Adipocyte (in vitro differentiated cells): ENCODE results near the gene CADM2.

Experiments
- DNase-seq: peaks from one replicate; pipeline ENCODE4 v3.0.0-alpha.2; 2015; ENCODE audit warnings: low read depth
- H3K27me3 ChIP-seq: replicated peaks from 2 replicates; pipeline ENCODE4 v1.7.0; 2013; ENCODE audit warnings: mild to moderate bottlenecking, low read length, moderate library complexity; ENCODE audit not compliant: control insufficient read depth, insufficient read depth
- H3K36me3 ChIP-seq: 2 replicates; pipeline ENCODE4 v1.7.0; 2013; ENCODE audit warnings: low read length, mild to moderate bottlenecking, moderate library complexity; ENCODE audit not compliant: control insufficient read depth, insufficient read depth, severe bottlenecking
- H3K4me1 ChIP-seq: 2 replicates; pipeline ENCODE4 v1.7.0; 2013; ENCODE audit warnings: mild to moderate bottlenecking, low read length, moderate library complexity; ENCODE audit not compliant: control insufficient read depth, insufficient read depth
- H3K4me3 ChIP-seq: 2 replicates; pipeline ENCODE4 v1.7.0; 2013; ENCODE audit warnings: mild to moderate bottlenecking, low read length, moderate library complexity
- H3K9ac ChIP-seq: 2 replicates; pipeline ENCODE4 v1.7.0; 2013; ENCODE audit warnings: mild to moderate bottlenecking, low read length, moderate library complexity
- H3K9me3 ChIP-seq: 2 replicates; pipeline ENCODE4 v1.7.0; 2013; ENCODE audit warnings: mild to moderate bottlenecking, low read length, moderate library complexity; ENCODE audit not compliant: control insufficient read depth

The CADM2 gene

DNA sequence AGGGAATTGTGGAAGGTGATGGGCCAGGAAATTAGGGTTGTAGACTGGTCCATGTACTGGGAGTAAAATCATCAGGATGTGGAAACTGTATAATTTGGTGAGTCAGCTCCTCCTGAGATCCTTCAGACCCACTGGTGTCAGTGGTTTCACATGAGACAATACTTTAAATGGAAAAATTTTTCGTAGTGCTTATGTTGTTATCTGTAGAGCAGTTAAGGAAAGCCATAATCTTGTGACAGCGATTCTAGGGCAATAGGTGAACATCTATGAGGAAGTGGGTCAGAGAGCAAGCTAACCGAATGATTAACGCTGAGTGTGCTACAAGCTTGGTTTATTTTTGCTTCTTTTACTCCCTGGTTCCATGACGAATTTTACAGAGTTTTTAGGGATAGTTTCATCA is 200.6 kb downstream of the CADM2 start:
- Histone ChIP-seq H3K27me3 (no peaks in the 10 kb centered on the region), H3K9me3 (no peaks in the 10 kb centered on the region), H3K4me1 (no peaks in the 10 kb centered on the region), H3K9ac (no peak overlapping the region), H3K36me3 (no peaks in the 10 kb centered on the region), H3K4me3 (no peak overlapping the region)
- DNase-seq, result no peak

DNA sequence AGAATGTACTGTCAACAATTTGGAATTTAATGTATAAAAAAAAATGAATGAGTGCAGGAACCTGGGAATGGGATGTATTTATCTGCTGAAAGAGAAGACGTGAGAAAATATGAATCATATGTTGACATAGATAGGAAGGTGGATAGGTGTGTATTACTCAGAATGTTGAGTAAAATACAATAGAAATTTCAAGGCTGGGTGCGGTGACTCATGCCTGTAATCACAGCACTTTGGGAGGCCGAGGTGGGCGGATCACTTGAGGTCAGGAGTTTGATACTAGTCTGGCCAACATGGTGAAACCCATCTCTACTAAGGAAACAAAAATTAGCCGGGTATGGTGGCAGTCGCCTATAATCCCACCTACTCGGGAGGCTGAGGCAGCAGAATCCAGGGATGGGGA is 202.8 kb downstream of the CADM2 start:
- no peaks in the 10 kb centered on the region for H3K36me3 ChIP-seq
- no peak overlapping the region for H3K4me3 ChIP-seq
- no peaks in the 10 kb centered on the region for H3K27me3 ChIP-seq
- no peak overlapping the region for H3K9ac ChIP-seq
- H3K4me1 ChIP-seq, result no peaks in the 10 kb centered on the region
- H3K9me3 ChIP-seq, result no peaks in the 10 kb centered on the region
- DNase-seq, result no peak

DNA sequence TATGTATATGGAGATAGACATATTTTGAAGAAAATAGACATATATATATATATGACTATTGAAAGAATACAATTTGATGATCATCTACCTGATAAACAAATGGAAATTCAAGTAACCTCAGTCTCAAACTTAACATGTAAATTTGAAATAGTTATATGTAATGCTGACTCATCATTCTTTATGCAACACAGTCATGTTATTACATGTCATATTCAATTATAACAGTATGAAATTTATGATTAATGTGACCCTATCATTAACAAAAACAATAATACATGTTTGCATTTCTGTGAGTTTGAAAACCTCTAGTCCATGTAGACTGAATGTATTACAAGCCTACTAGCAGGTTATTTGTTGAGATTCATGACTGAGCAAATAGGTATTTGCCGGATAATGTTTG is 204.1 kb downstream of the CADM2 start:
- H3K9ac ChIP-seq, result no peak overlapping the region
- no peaks in the 10 kb centered on the region for H3K27me3 ChIP-seq
- no peaks in the 10 kb centered on the region for H3K9me3 ChIP-seq

DNA sequence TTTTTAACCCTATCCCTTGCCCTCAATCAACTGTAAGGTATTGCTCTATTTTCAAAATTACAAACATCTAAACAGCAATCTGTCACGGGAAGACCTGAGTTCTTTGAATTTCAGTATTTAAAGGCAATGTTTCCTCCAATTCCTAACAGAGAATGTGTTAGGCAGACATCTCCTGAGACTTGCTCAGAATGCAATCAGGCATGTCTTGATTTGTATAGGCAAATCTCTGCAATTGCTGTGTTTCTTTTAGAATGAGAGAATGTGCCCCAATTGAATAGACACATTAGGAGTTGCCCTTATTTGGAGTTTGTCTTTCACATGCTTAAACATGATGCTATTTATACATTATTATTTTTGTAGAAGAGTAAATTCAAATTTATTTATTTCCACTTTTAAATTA is 205.6 kb downstream of the CADM2 start:
- Histone ChIP-seq H3K9ac (no peak overlapping the region), H3K4me3 (no peak overlapping the region), H3K9me3 (no peaks in the 10 kb centered on the region), H3K4me1 (no peaks in the 10 kb centered on the region), H3K27me3 (no peaks in the 10 kb centered on the region), H3K36me3 (no peaks in the 10 kb centered on the region)
- no peak for DNase-seq

More for the DNA sequence above, 204.1 kb downstream of the CADM2 start:
- Histone ChIP-seq H3K4me3 (no peak overlapping the region), H3K36me3 (no peaks in the 10 kb centered on the region), H3K4me1 (no peaks in the 10 kb centered on the region)
- DNase-seq, result no peak

DNA sequence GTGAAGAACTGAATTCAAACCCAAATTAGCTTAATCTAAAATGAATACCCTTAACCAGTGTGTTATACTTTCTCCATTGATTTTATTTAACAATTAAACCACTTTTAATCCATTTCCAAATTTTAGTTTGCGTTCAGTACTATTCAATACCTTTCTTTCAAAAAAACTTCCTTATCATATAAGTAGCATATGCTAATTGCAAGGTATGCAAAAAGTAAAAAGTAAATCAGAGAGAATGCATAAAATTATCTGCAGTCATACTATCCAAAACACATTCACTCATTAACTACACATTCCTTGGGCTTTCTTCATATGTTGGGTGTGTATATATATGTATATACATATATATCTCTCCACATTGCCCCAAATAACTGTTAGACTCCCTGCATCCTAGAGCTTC is 208.8 kb downstream of the CADM2 start:
- H3K9ac ChIP-seq, result no peak overlapping the region
- H3K4me1 ChIP-seq, result no peaks in the 10 kb centered on the region
- H3K9me3 ChIP-seq, result no peaks in the 10 kb centered on the region
- H3K4me3 ChIP-seq, result no peak overlapping the region
- no peak for DNase-seq
- no peaks in the 10 kb centered on the region for H3K27me3 ChIP-seq
- no peaks in the 10 kb centered on the region for H3K36me3 ChIP-seq

DNA sequence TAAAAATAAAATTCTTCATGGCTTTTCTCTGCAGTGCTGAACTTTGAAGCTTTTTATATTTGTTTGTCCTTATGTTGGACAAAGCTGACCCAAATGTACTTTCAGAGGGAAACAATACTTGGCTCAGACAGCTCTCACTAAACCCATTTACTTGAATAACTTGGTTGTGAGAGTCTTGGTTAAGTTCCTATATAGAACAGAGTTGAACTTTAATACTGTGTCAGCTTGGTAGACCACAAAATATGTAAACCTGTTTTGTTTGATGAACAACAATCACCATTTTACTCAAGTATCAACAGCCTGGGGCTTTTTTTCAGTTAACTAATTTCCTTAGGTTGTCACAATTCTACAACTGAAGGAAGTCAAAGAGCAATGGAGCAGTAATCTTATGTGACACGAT is 211.9 kb downstream of the CADM2 start:
- Histone ChIP-seq H3K4me1 (no peaks in the 10 kb centered on the region), H3K9me3 (no peaks in the 10 kb centered on the region), H3K27me3 (no peaks in the 10 kb centered on the region), H3K36me3 (no peaks in the 10 kb centered on the region), H3K9ac (no peak overlapping the region), H3K4me3 (no peak overlapping the region)
- DNase-seq, result no peak

DNA sequence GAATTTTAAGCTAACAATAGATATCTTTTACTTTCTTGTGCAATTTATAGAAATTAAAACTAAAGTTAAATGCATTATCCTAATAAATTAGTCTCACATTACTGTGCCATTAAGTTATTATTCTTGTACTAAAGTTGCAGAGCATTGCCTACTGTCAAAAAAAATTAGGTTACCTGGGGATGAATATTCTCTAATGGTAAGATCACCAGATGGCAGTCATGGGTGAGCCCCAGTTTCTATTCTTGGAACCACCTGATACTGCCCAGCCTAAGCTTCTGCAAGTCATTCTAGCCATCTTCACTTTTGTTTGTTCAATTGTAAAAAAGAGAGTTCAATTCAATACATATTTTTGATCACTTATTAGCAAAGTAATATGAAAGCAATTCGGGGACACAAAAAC is 213.2 kb downstream of the CADM2 start:
- Histone ChIP-seq H3K9ac (no peak overlapping the region), H3K27me3 (no peaks in the 10 kb centered on the region), H3K4me3 (no peak overlapping the region), H3K4me1 (no peaks in the 10 kb centered on the region), H3K9me3 (no peaks in the 10 kb centered on the region), H3K36me3 (no peaks in the 10 kb centered on the region)
- DNase-seq, result no peak

DNA sequence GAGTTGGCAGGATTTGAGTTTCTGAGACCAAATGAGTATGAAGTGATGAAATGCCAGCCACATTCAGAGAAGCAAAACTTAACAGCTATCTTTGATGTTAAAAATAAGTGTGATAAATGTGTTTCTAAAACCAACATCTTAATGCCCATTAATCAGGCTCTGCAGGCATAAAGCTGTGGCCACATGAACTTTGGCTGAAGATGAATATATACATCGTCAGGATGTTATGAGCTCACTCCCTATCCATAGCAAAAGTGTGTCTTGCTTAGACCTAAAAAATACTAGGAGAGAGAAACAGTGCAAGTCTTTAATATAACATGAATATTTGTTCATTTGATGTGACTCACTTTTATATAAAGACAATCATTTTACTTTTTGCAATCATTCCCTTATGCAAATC is 218.0 kb downstream of the CADM2 start:
- Histone ChIP-seq H3K4me3 (no peak overlapping the region), H3K9me3 (no peaks in the 10 kb centered on the region)

DNA sequence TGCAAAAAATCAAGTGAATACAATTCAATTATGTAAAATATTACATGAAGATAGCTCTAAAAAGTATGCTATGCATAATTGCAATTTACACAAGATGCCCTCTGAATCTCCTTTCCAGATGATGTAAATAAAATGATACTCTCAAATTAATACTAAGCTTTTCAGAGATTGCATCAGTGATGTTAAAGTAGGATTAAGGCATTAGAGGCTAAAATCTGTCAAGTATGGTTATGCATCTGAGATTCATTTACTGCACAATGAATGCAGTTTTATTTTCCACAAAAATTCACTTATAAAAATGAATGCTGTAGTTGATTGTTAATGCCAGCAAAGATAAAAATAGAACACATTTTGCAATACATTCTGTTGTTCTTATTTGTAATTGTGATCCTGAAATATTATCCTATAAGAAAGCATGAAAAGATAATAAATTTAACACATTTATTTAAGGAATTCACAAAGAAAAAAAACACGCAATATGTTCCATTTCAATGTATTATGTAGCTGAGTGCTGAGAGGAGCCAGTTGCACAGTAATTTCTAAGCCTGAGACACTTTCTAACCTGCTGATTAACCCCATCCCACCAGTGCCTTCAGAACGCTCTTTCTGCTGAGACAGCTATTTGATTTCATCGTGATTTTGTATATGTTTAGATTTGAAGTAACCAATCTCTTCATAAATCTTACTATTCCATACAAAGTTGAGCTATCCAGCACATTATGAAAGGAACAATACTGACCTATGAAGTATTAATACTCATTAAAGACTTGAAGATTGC is 224.4 kb downstream of the CADM2 start:
- Histone ChIP-seq H3K9me3 (no peaks in the 10 kb centered on the region), H3K27me3 (no peaks in the 10 kb centered on the region), H3K9ac (no peak overlapping the region), H3K36me3 (no peaks in the 10 kb centered on the region), H3K4me3 (no peak overlapping the region), H3K4me1 (peaks cover 9% of the 10 kb centered on the region)
- DNase-seq, result no peak

More for the DNA sequence above, 218.0 kb downstream of the CADM2 start:
- Histone ChIP-seq H3K4me1 (no peaks in the 10 kb centered on the region), H3K9ac (no peak overlapping the region), H3K36me3 (no peaks in the 10 kb centered on the region), H3K27me3 (no peaks in the 10 kb centered on the region)
- DNase-seq, result no peak

DNA sequence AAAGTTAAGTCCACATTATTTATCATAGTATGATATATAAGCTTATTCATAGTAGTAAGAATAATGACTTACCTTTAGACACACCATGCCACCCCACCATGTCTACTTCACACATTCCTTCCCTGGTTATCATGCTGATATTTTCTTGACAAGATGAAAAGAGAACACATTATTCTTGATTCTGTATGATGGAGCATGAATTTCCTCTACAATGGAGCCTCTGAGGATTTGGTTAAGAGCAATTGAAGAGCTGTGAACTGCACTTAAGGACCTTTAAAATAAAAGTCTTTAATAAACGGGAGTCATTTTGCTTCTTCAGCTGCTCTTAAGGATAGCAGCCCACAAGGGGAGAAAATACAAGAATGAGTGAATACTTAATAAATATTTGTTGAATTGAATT is 226.7 kb downstream of the CADM2 start:
- Histone ChIP-seq H3K36me3 (no peaks in the 10 kb centered on the region), H3K27me3 (no peaks in the 10 kb centered on the region), H3K4me1 (peaks cover 9% of the 10 kb centered on the region), H3K9me3 (no peaks in the 10 kb centered on the region), H3K9ac (no peak overlapping the region), H3K4me3 (no peak overlapping the region)
- DNase-seq, result no peak

DNA sequence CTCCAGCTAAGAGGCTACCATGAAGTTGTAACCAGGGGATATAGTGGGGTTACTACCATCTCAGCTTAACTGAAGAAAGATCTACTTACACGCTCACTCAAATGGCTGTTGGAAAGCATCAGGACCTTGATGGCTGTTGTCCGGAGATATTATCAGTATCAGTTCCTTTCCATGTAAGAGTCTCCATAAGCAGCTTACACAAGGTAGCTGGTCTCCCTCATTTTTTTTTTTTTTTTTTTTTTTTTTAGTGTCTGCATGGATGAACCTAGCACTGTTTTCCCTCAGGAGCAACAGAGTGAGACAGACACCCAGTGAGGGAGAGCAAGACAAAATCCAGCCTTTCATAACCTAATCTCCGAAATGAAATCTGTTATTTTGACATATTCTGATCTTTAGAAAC is 230.9 kb downstream of the CADM2 start:
- Histone ChIP-seq H3K36me3 (no peaks in the 10 kb centered on the region), H3K4me1 (no peaks in the 10 kb centered on the region), H3K4me3 (no peak overlapping the region), H3K9ac (no peak overlapping the region), H3K27me3 (no peaks in the 10 kb centered on the region), H3K9me3 (no peaks in the 10 kb centered on the region)
- DNase-seq, result no peak

DNA sequence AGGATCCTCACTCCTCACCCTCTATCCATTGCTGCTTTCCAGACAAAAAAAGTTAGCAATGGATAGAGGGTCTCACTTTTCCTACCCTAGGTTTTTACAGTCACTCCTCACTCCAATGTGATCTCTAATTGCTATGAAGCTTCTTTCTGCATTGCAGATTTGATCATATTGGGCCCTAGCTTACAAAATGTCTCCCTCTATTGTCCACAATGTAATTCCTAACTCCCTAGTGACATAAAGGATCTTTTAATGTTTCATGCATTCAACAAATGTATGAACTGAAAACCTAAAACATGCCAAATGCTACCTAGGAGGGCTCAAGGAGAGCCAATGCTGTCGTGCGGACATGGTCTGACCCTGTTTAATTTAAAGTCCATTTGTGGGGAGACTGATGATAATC is 234.8 kb downstream of the CADM2 start:
- Histone ChIP-seq H3K9me3 (no peaks in the 10 kb centered on the region), H3K4me1 (no peaks in the 10 kb centered on the region), H3K9ac (no peak overlapping the region), H3K36me3 (no peaks in the 10 kb centered on the region), H3K4me3 (no peak overlapping the region), H3K27me3 (no peaks in the 10 kb centered on the region)
- no peak for DNase-seq
